HUES48 (cell line): ENCODE measurements around the gene ABL1.

Experiments
- H3K27ac ChIP-seq: one replicate; pipeline ENCODE4 v1.7.0; 2013; ENCODE audit warnings: low read depth, low read length, inconsistent platforms
- H3K27me3 ChIP-seq: 2 replicates; pipeline ENCODE4 v1.6.1; 2013; ENCODE audit warnings: mild to moderate bottlenecking, low read length; ENCODE audit not compliant: control insufficient read depth, insufficient read depth
- H3K36me3 ChIP-seq: 2 replicates; pipeline ENCODE4 v1.6.1; 2013; ENCODE audit warnings: low read length; ENCODE audit not compliant: control insufficient read depth, insufficient read depth
- H3K4me1 ChIP-seq: 2 replicates; pipeline ENCODE4 v1.6.1; 2013; ENCODE audit warnings: mild to moderate bottlenecking, low read length; ENCODE audit not compliant: control insufficient read depth, insufficient read depth
- H3K4me3 ChIP-seq: 2 replicates; pipeline ENCODE4 v1.5.1; 2013; ENCODE audit warnings: mild to moderate bottlenecking, low read depth, low read length
- H3K9ac ChIP-seq: 2 replicates; pipeline ENCODE4 v1.6.1; 2013; ENCODE audit warnings: mild to moderate bottlenecking, low read depth, low read length, moderate library complexity
- H3K9me3 ChIP-seq: 2 replicates; pipeline ENCODE4 v1.6.1; 2013; ENCODE audit warnings: low read length; ENCODE audit not compliant: control insufficient read depth, insufficient read depth

ABL1 gene

GRCh38 chr9:130902204-130903185 lies 67.4 kb downstream of the ABL1 start:
- Histone ChIP-seq H3K4me3 (no peak overlapping the region), H3K27me3 (no peaks in the 10 kb centered on the region), H3K27ac (no peak overlapping the region), H3K9me3 (no peaks in the 10 kb centered on the region), H3K36me3 (no peaks in the 10 kb centered on the region), H3K4me1 (no peaks in the 10 kb centered on the region), H3K9ac (no peak overlapping the region)

DNA sequence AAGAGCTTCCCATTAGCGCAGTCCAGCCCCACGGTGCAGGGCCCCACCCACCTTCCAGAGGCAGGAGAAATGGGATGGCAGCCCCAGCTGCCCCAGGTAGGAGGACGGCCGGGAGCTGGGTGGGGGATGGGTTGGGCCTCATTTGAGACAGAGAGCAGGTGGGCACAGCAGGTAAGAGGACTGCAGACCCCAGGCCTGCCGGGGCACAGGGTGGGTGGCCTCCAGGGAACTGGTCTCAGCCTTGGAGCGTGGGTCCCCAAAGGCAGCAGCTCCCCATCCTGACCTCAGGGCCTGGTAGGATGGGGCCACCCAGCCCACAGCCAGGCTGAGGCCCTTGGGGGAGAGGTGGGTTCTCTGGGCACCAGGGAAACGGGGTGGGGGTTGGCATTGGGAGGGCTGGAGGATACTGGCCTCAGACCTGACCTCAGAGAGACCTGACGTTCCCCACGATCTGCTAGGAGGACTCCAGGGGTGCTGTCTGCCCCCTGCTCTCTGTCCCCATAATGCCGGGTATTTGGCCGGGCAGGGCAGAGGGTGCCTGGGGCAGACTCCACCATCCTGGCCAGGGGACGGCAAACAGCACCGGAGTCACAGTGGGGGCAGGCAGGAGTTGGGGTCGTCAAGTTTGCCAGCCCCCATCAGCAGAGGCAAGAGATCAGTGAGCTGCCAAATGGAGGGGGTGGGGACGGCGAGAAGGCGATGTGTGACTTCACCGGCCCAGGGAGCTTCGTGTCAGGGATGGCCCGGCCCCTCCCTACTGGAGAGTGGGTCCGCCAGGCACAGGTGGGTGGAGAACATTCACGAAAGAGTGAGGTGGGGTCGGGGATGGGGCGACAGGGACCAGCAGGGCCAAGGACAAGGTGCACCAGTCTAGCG lies 68.4 kb downstream of the ABL1 start:
- Histone ChIP-seq H3K36me3 (no peaks in the 10 kb centered on the region), H3K27me3 (no peaks in the 10 kb centered on the region), H3K27ac (no peak overlapping the region), H3K4me1 (no peaks in the 10 kb centered on the region), H3K9ac (no peak overlapping the region), H3K9me3 (no peaks in the 10 kb centered on the region), H3K4me3 (no peak overlapping the region)

GRCh38 chr9:130904070-130905044 lies 69.3 kb downstream of the ABL1 start:
- Histone ChIP-seq H3K4me3 (no peak overlapping the region), H3K9ac (no peak overlapping the region), H3K27ac (no peak overlapping the region), H3K4me1 (no peaks in the 10 kb centered on the region), H3K9me3 (no peaks in the 10 kb centered on the region), H3K27me3 (no peaks in the 10 kb centered on the region), H3K36me3 (no peaks in the 10 kb centered on the region)

- Histone ChIP-seq H3K4me3 (no peak overlapping the region), H3K27me3 (no peaks in the 10 kb centered on the region), H3K9me3 (no peaks in the 10 kb centered on the region), H3K9ac (no peak overlapping the region), H3K27ac (no peak overlapping the region), H3K4me1 (no peaks in the 10 kb centered on the region), H3K36me3 (no peaks in the 10 kb centered on the region)
These were observed 70.3 kb downstream of the ABL1 start for GRCh38 chr9:130905125-130905901.

DNA sequence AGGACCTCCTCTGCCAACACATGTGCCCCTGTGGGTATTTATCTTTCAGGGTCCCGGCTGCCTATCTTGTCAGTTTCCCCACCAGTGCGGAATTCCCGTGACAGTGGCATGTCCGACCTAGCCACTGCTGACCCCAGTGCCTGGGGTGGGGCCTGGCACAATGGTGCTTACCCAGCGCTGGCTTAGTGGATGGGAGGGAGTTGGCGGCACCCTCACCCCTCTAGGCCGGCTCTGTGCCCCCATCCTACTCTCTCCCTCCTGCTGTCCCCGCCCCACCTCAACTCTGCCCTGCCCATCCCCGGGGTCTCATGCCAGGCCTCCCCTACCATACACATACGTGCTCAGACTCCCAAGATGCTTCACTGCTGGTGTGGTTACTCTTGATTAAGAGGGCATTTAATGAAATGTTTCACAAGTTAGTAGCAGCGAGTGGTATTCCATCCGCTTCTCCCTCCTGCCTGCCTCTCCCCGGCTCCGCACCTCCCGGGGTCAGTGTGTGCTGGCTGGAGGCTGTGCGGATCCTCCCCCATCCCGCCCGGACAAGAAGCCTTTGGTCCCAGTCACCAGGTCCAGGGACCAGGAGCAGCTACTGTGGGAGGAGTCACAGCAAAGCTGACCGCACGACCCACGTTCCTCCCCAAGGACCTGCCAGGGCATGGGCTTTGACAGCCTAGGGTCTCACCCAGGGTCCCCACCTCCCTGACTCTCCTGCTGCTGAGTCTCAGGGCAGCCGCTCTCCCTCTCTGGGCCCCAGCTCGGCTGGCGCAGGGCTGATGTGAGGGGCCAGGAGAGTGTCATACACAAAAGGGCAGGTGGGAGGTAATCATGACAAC lies 71.1 kb downstream of the ABL1 start:
- Histone ChIP-seq H3K27me3 (no peaks in the 10 kb centered on the region), H3K9me3 (no peaks in the 10 kb centered on the region), H3K36me3 (no peaks in the 10 kb centered on the region), H3K27ac (no peak overlapping the region), H3K9ac (no peak overlapping the region), H3K4me1 (no peaks in the 10 kb centered on the region), H3K4me3 (no peak overlapping the region)

DNA sequence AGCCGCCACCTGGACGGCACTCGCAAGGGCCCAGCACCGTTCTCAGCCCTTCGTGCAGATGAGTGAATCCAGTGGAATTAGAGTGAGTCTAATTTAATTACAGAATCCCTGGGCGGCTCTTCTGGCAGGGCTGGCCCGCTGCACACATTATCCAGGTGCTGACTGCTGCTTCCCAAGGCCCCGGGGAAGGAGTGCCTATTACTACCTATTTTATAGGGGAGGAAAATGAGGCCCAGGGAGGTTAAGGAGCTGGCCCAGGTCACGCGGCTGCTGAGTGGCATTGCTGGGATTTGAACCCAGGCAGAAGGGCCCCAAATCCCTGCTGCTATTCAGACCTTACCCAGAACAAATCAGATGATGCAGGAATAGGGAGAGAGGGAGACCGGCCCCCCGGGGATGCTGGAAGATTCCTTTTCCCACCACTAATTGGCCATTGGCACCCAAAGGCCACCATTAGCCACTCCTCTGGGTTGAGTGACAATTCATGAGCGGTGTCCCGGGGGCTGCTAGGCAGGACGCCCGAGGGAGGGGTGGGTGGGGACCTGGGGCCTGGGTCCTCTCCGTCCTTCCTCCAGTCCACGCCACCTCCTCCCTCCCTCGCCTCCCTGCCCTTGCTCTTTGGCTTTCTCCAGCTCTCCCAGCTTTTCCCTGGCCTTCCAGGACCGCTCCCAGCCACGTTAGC lies 71.8 kb downstream of the ABL1 start:
- Histone ChIP-seq H3K4me1 (no peaks in the 10 kb centered on the region), H3K27ac (no peak overlapping the region), H3K27me3 (no peaks in the 10 kb centered on the region), H3K9ac (no peak overlapping the region), H3K36me3 (no peaks in the 10 kb centered on the region), H3K4me3 (no peak overlapping the region), H3K9me3 (no peaks in the 10 kb centered on the region)

DNA sequence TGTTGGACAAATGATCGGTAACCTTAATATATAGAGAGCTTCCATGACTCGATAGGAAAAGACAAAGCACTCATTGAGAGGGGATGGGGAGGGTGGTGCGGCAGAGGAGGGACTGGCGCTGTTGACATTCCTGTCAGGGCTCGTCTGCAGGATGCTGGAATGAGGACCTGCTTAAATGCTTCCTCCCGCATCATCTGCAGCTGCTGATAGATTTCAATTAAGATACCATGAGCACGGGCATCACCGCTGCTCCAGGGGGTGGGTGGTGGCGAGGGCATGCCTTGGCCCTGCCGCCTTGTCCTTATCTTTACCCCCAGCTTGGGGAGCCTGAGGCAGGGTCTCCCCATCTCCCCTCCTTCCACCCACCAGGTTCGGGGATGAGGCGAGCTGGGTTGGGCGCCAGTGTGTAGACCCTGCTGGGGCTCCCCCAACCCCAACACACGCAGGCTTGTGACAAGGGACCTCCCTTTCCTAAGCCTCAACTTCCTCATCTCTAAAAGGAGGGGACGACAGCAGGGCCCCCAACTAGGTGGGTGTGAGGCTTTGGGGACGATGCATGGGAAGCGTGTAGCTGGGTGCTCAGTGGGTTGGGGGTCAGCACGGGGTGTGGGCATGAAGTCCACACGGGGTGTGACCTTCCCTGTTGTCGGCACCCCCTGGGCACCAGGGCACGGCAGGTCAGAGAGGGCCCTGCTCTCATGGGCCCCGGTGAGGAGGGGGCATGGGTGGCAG lies 73.3 kb downstream of the ABL1 start:
- H3K27me3 ChIP-seq: no peaks in the 10 kb centered on the region
- H3K36me3 ChIP-seq: no peaks in the 10 kb centered on the region
- no peak overlapping the region for H3K27ac ChIP-seq
- no peaks in the 10 kb centered on the region for H3K9me3 ChIP-seq
- peaks cover 2% of the 10 kb centered on the region; the same call in 1 of the 2 replicates for H3K4me1 ChIP-seq
- no peak overlapping the region for H3K9ac ChIP-seq
- H3K4me3 ChIP-seq: no peak overlapping the region

DNA sequence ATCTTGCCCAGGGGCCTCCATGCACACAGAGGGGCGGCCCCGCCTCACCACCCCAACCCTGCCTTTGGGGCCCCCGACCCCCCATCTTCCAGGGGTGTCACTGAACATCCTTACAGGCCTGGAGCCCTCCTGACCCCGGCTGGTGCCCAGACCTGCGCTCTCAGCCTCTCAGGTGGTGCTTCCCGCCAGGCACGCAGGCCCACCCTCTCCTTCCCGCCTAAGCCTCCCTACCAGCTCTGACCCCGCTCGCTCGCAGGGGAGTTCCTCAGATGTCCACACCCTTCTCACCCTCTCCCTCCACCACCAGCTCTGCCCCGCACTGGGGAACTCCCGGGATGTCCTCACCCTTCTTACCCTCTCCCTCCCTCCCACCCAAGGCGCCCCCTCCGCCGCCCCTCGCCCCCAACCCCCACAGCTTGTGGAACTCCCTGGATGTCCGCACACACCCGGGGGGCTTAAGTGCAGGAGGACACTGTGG lies 73.9 kb downstream of the ABL1 start:
- no peaks in the 10 kb centered on the region for H3K36me3 ChIP-seq
- no peaks in the 10 kb centered on the region for H3K9me3 ChIP-seq
- H3K27ac ChIP-seq: no peak overlapping the region
- H3K9ac ChIP-seq: no peak overlapping the region
- no peak overlapping the region for H3K4me3 ChIP-seq
- H3K27me3 ChIP-seq: no peaks in the 10 kb centered on the region
- peaks cover 8% of the 10 kb centered on the region; the same call in 1 of the 2 replicates for H3K4me1 ChIP-seq
